PC-9 (cell line): ENCODE measurements around the gene HEPACAM. TPM values are rescaled to one million over a fixed set of nuclear protein-coding genes. Genes with fewer than 3 reads are reported as not detected.

Experiments
- BruUV-seq: library from RNA; stranded (reverse); fragments of 400-500 nt; replicated peaks from 2 replicates; lab custom pipeline; 2021; lab: Mats Ljungman, UMichigan
- CTCF ChIA-PET: fragments of 300-600 bp; sonication (Branson Sonifier 250); formaldehyde crosslinking; loops from one replicate; lab custom pipeline; 2022; ENCODE audit warnings: antibody characterized with exemption; lab: Charles Lee
- POLR2A ChIA-PET: fragments of 300-600 bp; sonication (Branson Sonifier 250); formaldehyde crosslinking; loops from one replicate; lab custom pipeline; 2022; ENCODE audit warnings: antibody characterized with exemption; ENCODE audit not compliant: unreplicated experiment; lab: Charles Lee
- DNase-seq, 2 experiments: peaks; one replicate each; pipeline versions ENCODE4 v3.0.0 to v3.0.0-alpha.2; 2015 to 2022; ENCODE audit warnings: mixed read lengths in 1 of 2
- H2AFZ ChIP-seq: fragments of 200-600 bp; sonication (generic); 2 replicates; pipeline ENCODE4 v1.8.1; 2017; ENCODE audit warnings: antibody characterized with exemption
- H3F3A ChIP-seq: fragments of 200-600 bp; sonication (generic); 2 replicates; pipeline ENCODE4 v1.8.1; 2017; ENCODE audit warnings: antibody characterized with exemption, mild to moderate bottlenecking, low read depth; ENCODE audit not compliant: insufficient read depth
- H3K27ac ChIP-seq: fragments of 200-600 bp; sonication (generic); 2 replicates; pipeline ENCODE4 v1.6.1; 2016; ENCODE audit warnings: mixed run types
- H3K27me3 ChIP-seq: fragments of 200-600 bp; sonication (generic); 2 replicates; pipeline ENCODE4 v1.6.1; 2016; ENCODE audit warnings: low read depth, mixed run types; ENCODE audit not compliant: insufficient read depth
- H3K36me3 ChIP-seq: fragments of 200-600 bp; sonication (generic); 2 replicates; pipeline ENCODE4 v1.6.1; 2016; ENCODE audit warnings: low read depth, mixed run types
- H3K4me1 ChIP-seq: fragments of 200-600 bp; sonication (generic); replicated peaks from 2 replicates; pipeline ENCODE4 v1.6.1; 2016; ENCODE audit warnings: mixed run types; ENCODE audit not compliant: insufficient read depth
- H3K4me2 ChIP-seq: fragments of 200-600 bp; sonication (generic); 2 replicates; pipeline ENCODE4 v1.6.1; 2017; ENCODE audit warnings: mixed run types
- H3K4me3 ChIP-seq: fragments of 200-600 bp; sonication (generic); 2 replicates; pipeline ENCODE4 v1.6.1; 2016; ENCODE audit warnings: mixed run types
- H3K79me2 ChIP-seq: fragments of 200-600 bp; sonication (generic); 2 replicates; pipeline ENCODE4 v1.6.1; 2017; ENCODE audit warnings: low read depth, mixed run types
- H3K9me2 ChIP-seq: fragments of 200-600 bp; sonication (generic); 2 replicates; pipeline ENCODE4 v1.8.1; 2017; ENCODE audit warnings: mild to moderate bottlenecking; ENCODE audit not compliant: insufficient read depth
- H3K9me3 ChIP-seq: fragments of 200-600 bp; sonication (generic); 2 replicates; pipeline ENCODE4 v1.8.1; 2016; ENCODE audit warnings: low read depth; ENCODE audit not compliant: insufficient read depth
- H4K20me1 ChIP-seq: fragments of 200-600 bp; sonication (generic); 2 replicates; pipeline ENCODE4 v1.8.1; 2017; ENCODE audit not compliant: insufficient read depth
- CTCF ChIP-seq: fragments of 200-600 bp; sonication (generic); conservative IDR thresholded peaks from 2 replicates; pipeline ENCODE4 v1.6.1; 2017; ENCODE audit warnings: mixed run types, antibody characterized with exemption, mild to moderate bottlenecking, moderate library complexity
- EZH2 ChIP-seq: fragments of 200-600 bp; sonication (generic); IDR thresholded peaks from 2 replicates; pipeline ENCODE4 v1.8.0; 2017; ENCODE audit warnings: antibody characterized with exemption, low read depth
- intact Hi-C: fragments of 100-400 bp; cut with micrococcal nuclease; formaldehyde crosslinking; loops from one replicate; pipeline ENCODE4 v1.10.0; 2022; ENCODE audit not compliant: unreplicated experiment
- total RNA-seq: library from RNA; stranded (reverse); gene quantifications from 2 replicates; pipeline ENCODE4 v1.2.3, GENCODE V29; 2021

The HEPACAM gene
- total RNA-seq, 1 experiment from 2014 or later: not detected

GRCh38 chr11:124898711-124899110, 37.1 kb downstream of the HEPACAM start:
- peak overlapping the region; percentile 72 for H3K27ac ChIP-seq
- H3K27me3 ChIP-seq: no peaks in the 10 kb centered on the region
- ChIA-PET CTCF (interaction anchor here (1.4 kb wide), 1 partner anchor 22 kb away, joined by 8 read pairs; no protein-coding TSS in a partner anchor), POLR2A (no interaction called here)
- peaks cover 16% of the 10 kb centered on the region; the same call in 1 of the 2 replicates for H3F3A ChIP-seq
- H3K9me3 ChIP-seq: no peaks in the 10 kb centered on the region
- no peaks in the 10 kb centered on the region for H4K20me1 ChIP-seq
- H3K36me3 ChIP-seq: no peaks in the 10 kb centered on the region
- H2AFZ ChIP-seq: 0 out of 2 replicates have a peak overlapping the region, but pooled peaks have one; percentile 20
- H3K79me2 ChIP-seq: no peaks in the 10 kb centered on the region
- H3K4me3 ChIP-seq: no peak overlapping the region
- intact Hi-C loops: no loop called here
- no peaks in the 10 kb centered on the region for H3K9me2 ChIP-seq
- BruUV-seq: no TSS peak
- no peak for DNase-seq
- H3K4me2 ChIP-seq: peak overlapping the region; percentile 27; the same call in 1 of the 2 replicates
- TF ChIP-seq CTCF (no peak), EZH2 (no peak)
- H3K4me1 ChIP-seq: peaks cover 34% of the 10 kb centered on the region

- TF ChIP-seq CTCF (no peak), EZH2 (no peak)
- peak overlapping the region; percentile 27 for H3K4me2 ChIP-seq
- no TSS peak for BruUV-seq
- peak overlapping the region; percentile 72 for H3K27ac ChIP-seq
- 0 out of 2 replicates have a peak overlapping the region, but pooled peaks have one; percentile 20 for H2AFZ ChIP-seq
- H3F3A ChIP-seq: peaks cover 16% of the 10 kb centered on the region; the same call in 1 of the 2 replicates
- no peaks in the 10 kb centered on the region for H3K9me2 ChIP-seq
- peak in 1 of 2 experiments; percentile 62 for DNase-seq
- H3K4me1 ChIP-seq: peaks cover 34% of the 10 kb centered on the region
- H3K79me2 ChIP-seq: no peaks in the 10 kb centered on the region
- no peaks in the 10 kb centered on the region for H3K27me3 ChIP-seq
- intact Hi-C loops: no loop called here
- H3K36me3 ChIP-seq: no peaks in the 10 kb centered on the region
- no peak overlapping the region for H3K4me3 ChIP-seq
- no peaks in the 10 kb centered on the region for H3K9me3 ChIP-seq
- H4K20me1 ChIP-seq: no peaks in the 10 kb centered on the region
- CTCF ChIA-PET: interaction anchor here (1.4 kb wide), 1 partner anchor 22 kb away, joined by 8 read pairs; no protein-coding TSS in a partner anchor
- POLR2A ChIA-PET: no interaction called here
Measured at GRCh38 chr11:124898263-124898680, 37.6 kb downstream of the HEPACAM start.

GRCh38 chr11:124897674-124898262, 38.1 kb downstream of the HEPACAM start, which contains the start of gene ROBO4:
Gene ROBO4 (minus strand): TSS chr11:124897865. CDS start chr11:124897795, 70 bp downstream.
- intact Hi-C loops: no loop called here
- no peaks in the 10 kb centered on the region for H4K20me1 ChIP-seq
- H3K9me2 ChIP-seq: no peaks in the 10 kb centered on the region
- H3K4me2 ChIP-seq: peak within 1 kb of the TSS; percentile 27
- no TSS peak for BruUV-seq
- H3K4me3 ChIP-seq: no peak within 1 kb of the TSS
- ChIA-PET CTCF (interaction anchor here (1.4 kb wide), 1 partner anchor 21 kb away, joined by 8 read pairs; no protein-coding TSS in a partner anchor), POLR2A (no interaction called here)
- H3K36me3 ChIP-seq: no peaks in the 10 kb centered on the region
- TF ChIP-seq CTCF: no peak
- TF ChIP-seq EZH2: no peak
- H3K9me3 ChIP-seq: no peaks in the 10 kb centered on the region
- H3K79me2 ChIP-seq: no peaks in the 10 kb centered on the region
- DNase-seq: no peak
- H3K4me1 ChIP-seq: peaks cover 34% of the 10 kb centered on the region
- no peaks in the 10 kb centered on the region for H3K27me3 ChIP-seq
- peak within 1 kb of the TSS; percentile 72 for H3K27ac ChIP-seq
- 0 out of 2 replicates have a peak within 1 kb of the TSS, but pooled peaks have one; percentile 20 for H2AFZ ChIP-seq
- peaks cover 16% of the 10 kb centered on the region; the same call in 1 of the 2 replicates for H3F3A ChIP-seq
